ENCODE measurements around the gene CDKAL1. TPM values are rescaled to one million over a fixed set of nuclear protein-coding genes. Genes with fewer than 3 reads are reported as not detected.
"Not testable (repeated sequence)": the region's sequence is repeated elsewhere in the genome, so short reads cannot be mapped to it uniquely, and the experiment has no call there.

CDKAL1 gene
- total and polyA plus RNA-seq, 4 donors, result 2.0 to 12.9 (median 6.7) TPM

- DNase-seq (ENCODE audit: low spot score); H3K27me3 ChIP-seq (ENCODE audit: control insufficient read depth in 4 of 4, insufficient read depth in 4 of 4, low read length in 3 of 4); H3K9me3 ChIP-seq (ENCODE audit: control insufficient read depth in 4 of 4, low read length in 3 of 4); H3K27ac ChIP-seq (ENCODE audit: low read depth in 1 of 2, low read length in 2 of 2); H3K4me1 ChIP-seq (ENCODE audit: control insufficient read depth in 4 of 4, insufficient read depth in 4 of 4, low read length in 3 of 4); H3K36me3 ChIP-seq (ENCODE audit: control insufficient read depth in 4 of 4, insufficient read depth in 3 of 4, low read depth in 1 of 4, low read length in 3 of 4); H3K4me3 ChIP-seq (ENCODE audit: low read depth in 1 of 3, low read length in 3 of 3); H3K9ac ChIP-seq (ENCODE audit: low read depth in 1 of 2, low read length in 2 of 2): not testable (repeated sequence)
- 97% methylated on average over 7 of the region's 7 CpGs for WGBS
Measured at GRCh38 chr6:21195301-21195700, 661.0 kb downstream of the CDKAL1 start.

- Histone ChIP-seq H3K4me3 (ENCODE audit: low read depth in 1 of 3, low read length in 3 of 3) (no peak overlapping the region), H3K9ac (ENCODE audit: low read depth in 1 of 2, low read length in 2 of 2) (no peak overlapping the region), H3K27ac (ENCODE audit: low read depth in 1 of 2, low read length in 2 of 2) (no peak overlapping the region), H3K9me3 (ENCODE audit: control insufficient read depth in 4 of 4, low read length in 3 of 4) (peaks cover 0 to 5% (median 0%) of the 10 kb centered on the region in 4 donors), H3K4me1 (ENCODE audit: control insufficient read depth in 4 of 4, insufficient read depth in 4 of 4, low read length in 3 of 4) (no peaks in the 10 kb centered on the region), H3K36me3 (ENCODE audit: control insufficient read depth in 4 of 4, insufficient read depth in 3 of 4, low read depth in 1 of 4, low read length in 3 of 4) (no peaks in the 10 kb centered on the region), H3K27me3 (ENCODE audit: control insufficient read depth in 4 of 4, insufficient read depth in 4 of 4, low read length in 3 of 4) (no peaks in the 10 kb centered on the region)
- no peak for DNase-seq (ENCODE audit: low spot score)
- WGBS, result 82% methylated on average over 5 of the region's 5 CpGs
- TF ChIP-seq NR2F2 (IDR thresholded peaks at IDR 0.05) (no peak), MAX (IDR thresholded peaks at IDR 0.05) (no peak), FOXA1 (IDR thresholded peaks at IDR 0.05) (no peak), CTCF (IDR thresholded peaks at IDR 0.05; ENCODE audit: low read depth, low read length, missing input control) (no peak), JUND (IDR thresholded peaks at IDR 0.05) (no peak), SP1 (IDR thresholded peaks at IDR 0.05) (no peak), YY1 (IDR thresholded peaks at IDR 0.05) (no peak), REST (IDR thresholded peaks at IDR 0.05) (no peak), ATF3 (IDR thresholded peaks at IDR 0.05) (no peak), RAD21 (IDR thresholded peaks at IDR 0.05) (no peak), HNF4A (conservative IDR thresholded peaks at IDR 0.05) (no peak), GABPA (IDR thresholded peaks at IDR 0.05 in 1 of 2, conservative IDR thresholded peaks at IDR 0.05 in 1 of 2) (no peak), TAF1 (conservative IDR thresholded peaks at IDR 0.05) (no peak), FOXA2 (IDR thresholded peaks at IDR 0.05) (no peak), ZBTB33 (IDR thresholded peaks at IDR 0.05) (no peak), HNF4G (IDR thresholded peaks at IDR 0.05) (no peak), EGR1 (IDR thresholded peaks at IDR 0.05; ENCODE audit: low read depth in 2 of 2) (no peak), RXRA (IDR thresholded peaks at IDR 0.05) (no peak)
Measured at GRCh38 chr6:21198032-21198640, 663.9 kb downstream of the CDKAL1 start.

All from liver (tissue), 9 donors.